Nephron (organoid): ENCODE measurements around the gene PWWP2B.

ENCODE experiments used
- H3K27ac Mint-ChIP-seq, 3 experiments: 2 replicates each; pipeline ENCODE4 v1.8.0; 2020; ENCODE audit warnings: mixed read lengths in 3 of 3, mild to moderate bottlenecking in 2 of 3, moderate library complexity in 1 of 3
- H3K27me3 Mint-ChIP-seq: 2 replicates; pipeline ENCODE4 v1.8.0; 2021; ENCODE audit warnings: low read depth, mild to moderate bottlenecking, moderate library complexity, mixed read lengths
- H3K36me3 Mint-ChIP-seq: 2 replicates; pipeline ENCODE4 v1.8.0; 2020; ENCODE audit warnings: low read depth, mixed read lengths
- H3K4me1 Mint-ChIP-seq: 2 replicates; pipeline ENCODE4 v1.8.0; 2020; ENCODE audit warnings: mixed read lengths
- H3K4me3 Mint-ChIP-seq, 3 experiments: 2 replicates each; pipeline ENCODE4 v1.8.0; 2020; ENCODE audit warnings: mild to moderate bottlenecking in 3 of 3, mixed read lengths in 3 of 3, moderate library complexity in 2 of 3
- H3K9me3 Mint-ChIP-seq: 2 replicates; pipeline ENCODE4 v1.8.0; 2020; ENCODE audit warnings: mixed read lengths
- TF ChIP-seq, protein P1 (sequence below), 3 experiments: fragments of 200-600 bp; sonication (generic); IDR thresholded peaks; one replicate each; pipeline ENCODE4 v1.5.0; 2021; ENCODE audit warnings: antibody characterized with exemption in 3 of 3; ENCODE audit not compliant: unreplicated experiment in 3 of 3

The PWWP2B gene

DNA sequence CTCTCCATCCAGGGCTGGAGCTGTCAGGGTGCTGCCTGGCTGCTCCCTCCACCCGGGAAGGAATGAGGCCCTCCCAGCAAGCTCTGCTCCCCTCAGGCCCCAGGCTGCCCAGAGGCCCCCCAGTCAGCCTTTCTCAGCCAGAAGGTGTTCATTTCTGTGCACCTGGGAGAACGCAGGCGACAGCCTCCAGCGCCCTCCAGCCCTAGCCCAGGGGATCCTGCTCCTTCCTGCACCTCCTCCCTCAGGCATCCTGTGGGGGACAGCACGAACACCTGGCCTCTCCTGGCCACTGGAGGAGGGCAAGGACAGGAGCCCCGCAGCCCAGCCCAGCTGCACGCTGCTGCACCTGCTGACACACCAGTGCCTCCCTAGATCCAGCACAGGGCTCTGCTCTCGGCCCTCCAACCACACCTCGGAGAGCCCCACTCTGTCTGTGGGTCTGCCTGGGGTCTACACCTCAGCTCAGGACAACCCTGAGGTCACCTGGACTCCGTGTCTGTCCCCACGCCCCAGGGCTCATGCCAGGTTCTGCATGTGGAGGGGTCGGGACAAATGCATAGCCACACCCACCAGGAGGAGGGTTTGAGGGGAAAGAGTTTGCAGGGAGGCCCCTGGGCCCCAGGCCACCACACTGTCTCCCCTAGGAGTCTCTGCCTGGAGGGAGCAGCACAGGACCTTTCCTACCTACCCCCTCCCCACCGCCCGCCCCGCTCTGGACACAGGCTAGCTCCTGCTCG is 7.4 kb upstream of the PWWP2B start:
- Mint-ChIP-seq H3K4me1 (peaks cover 21% of the 10 kb centered on the region), H3K4me3 (peak overlapping the region in 1 of 3 experiments; percentile 17), H3K9me3 (peaks cover 3% of the 10 kb centered on the region), H3K36me3 (no peaks in the 10 kb centered on the region), H3K27me3 (no peaks in the 10 kb centered on the region), H3K27ac (peak overlapping the region in 1 of 3 experiments; percentile 69)
- TF ChIP-seq, protein P1, sequence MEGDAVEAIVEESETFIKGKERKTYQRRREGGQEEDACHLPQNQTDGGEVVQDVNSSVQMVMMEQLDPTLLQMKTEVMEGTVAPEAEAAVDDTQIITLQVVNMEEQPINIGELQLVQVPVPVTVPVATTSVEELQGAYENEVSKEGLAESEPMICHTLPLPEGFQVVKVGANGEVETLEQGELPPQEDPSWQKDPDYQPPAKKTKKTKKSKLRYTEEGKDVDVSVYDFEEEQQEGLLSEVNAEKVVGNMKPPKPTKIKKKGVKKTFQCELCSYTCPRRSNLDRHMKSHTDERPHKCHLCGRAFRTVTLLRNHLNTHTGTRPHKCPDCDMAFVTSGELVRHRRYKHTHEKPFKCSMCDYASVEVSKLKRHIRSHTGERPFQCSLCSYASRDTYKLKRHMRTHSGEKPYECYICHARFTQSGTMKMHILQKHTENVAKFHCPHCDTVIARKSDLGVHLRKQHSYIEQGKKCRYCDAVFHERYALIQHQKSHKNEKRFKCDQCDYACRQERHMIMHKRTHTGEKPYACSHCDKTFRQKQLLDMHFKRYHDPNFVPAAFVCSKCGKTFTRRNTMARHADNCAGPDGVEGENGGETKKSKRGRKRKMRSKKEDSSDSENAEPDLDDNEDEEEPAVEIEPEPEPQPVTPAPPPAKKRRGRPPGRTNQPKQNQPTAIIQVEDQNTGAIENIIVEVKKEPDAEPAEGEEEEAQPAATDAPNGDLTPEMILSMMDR (IDR thresholded peaks at IDR 0.05; ENCODE audit: unreplicated experiment in 3 of 3) = no peak

DNA sequence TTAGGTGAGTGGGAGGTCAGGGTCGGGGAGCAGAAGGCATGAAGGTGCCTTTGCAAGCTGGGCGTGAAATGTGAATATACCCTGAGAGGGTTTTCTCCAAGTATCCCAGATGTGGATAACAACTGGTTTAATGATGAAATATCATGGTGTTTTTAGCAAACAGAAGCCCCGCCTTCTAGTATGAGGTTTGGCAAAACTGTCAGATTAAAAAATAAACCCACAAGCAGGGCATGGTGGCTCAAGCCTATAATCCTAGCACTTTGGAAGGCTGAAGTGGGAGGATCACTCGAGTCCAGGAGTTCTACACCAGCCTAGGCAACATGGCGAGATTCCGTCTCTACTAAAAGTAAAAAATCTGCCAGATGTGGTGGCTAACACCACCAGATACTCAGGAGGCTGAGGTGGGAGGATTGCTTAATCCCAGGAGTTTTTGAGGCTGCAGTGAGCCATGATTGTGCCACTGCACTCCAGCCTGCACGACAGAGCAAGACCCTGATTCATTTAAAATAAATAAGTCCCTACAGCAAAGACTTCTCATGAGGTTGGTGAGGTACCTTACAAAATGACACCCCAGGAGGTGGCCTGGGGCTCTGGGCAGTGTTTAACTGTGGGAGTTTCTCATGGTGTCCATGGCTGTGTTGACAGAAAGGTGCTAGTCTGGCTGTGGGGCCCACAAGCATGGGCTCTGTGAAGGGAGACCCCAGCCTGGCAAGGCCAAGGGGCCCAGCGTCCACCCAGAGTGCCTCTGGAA is 6.7 kb upstream of the PWWP2B start:
- TF ChIP-seq, protein P1 (IDR thresholded peaks at IDR 0.05; ENCODE audit: unreplicated experiment in 3 of 3) = no peak
- Mint-ChIP-seq H3K27me3 (no peaks in the 10 kb centered on the region), H3K27ac (peak overlapping the region; percentile 27 to 69 (median 48)), H3K36me3 (no peaks in the 10 kb centered on the region), H3K4me3 (peak overlapping the region in 1 of 3 experiments; percentile 19), H3K4me1 (peaks cover 19% of the 10 kb centered on the region), H3K9me3 (peaks cover 3% of the 10 kb centered on the region)

DNA sequence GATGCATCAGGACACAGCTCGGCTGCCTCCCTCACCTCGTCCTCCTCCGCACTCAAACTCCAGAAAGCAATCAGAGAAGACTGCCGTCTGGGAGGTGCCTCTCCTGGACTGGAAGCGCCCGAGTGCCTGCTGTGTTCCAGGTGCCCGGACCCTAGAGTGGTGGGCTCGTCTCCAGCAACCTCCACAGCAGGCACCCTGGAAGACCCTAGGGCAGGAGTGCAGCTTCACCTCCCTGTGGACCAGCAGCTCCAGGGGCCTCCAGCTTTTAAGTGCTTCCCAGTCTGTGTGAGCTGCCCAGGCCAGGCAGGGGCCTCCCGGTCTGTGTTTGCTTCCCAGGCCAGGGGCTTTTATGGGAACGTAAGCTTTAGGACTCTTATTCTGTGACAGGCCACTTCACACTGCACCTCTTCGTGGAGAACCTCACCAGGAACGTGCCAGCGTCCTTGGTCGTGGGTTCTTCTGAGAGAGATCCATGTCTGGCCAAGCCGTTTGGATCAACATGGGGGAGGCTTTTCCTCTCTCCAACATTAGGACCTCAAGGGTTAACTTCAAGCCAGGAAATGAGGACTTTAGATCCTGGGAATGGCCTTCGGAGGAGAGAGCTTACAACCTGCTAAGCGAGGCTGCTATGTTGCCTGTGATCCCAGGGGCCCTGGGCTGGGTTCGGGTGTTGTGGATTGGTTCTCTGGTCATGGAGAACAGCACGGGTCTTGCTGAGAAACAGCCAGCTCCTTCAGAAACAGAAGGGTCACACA is 5.9 kb upstream of the PWWP2B start:
- H3K4me3 Mint-ChIP-seq = peak overlapping the region in 2 of 3 experiments; percentile 19 to 32
- peaks cover 12% of the 10 kb centered on the region for H3K4me1 Mint-ChIP-seq
- H3K27ac Mint-ChIP-seq = no peak overlapping the region
- TF ChIP-seq, protein P1 (IDR thresholded peaks at IDR 0.05; ENCODE audit: unreplicated experiment in 3 of 3) = no peak
- no peaks in the 10 kb centered on the region for H3K36me3 Mint-ChIP-seq
- peaks cover 3% of the 10 kb centered on the region for H3K9me3 Mint-ChIP-seq
- no peaks in the 10 kb centered on the region for H3K27me3 Mint-ChIP-seq

DNA sequence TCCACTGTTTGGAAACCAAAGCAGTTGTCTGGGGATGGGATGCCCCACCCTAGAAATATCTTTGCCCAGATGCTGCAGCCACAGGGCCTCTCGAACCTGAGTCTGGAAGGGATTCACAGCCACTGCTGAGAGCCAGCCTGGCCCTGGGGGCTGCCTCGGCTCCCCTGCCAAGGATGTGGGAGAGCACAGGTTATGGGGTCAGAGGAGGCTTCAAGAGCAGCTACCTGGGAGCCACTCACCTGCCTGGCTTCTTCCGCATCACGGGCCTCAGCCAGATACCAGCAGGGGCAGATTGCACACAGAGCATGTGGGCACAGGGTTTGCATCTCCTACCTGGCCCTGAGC is 5.4 kb upstream of the PWWP2B start:
- Mint-ChIP-seq H3K4me1 (peaks cover 11% of the 10 kb centered on the region), H3K9me3 (peaks cover 3% of the 10 kb centered on the region), H3K27ac (peak overlapping the region in 2 of 3 experiments; percentile 3 to 10), H3K4me3 (peak overlapping the region in 1 of 3 experiments; percentile 32), H3K27me3 (no peaks in the 10 kb centered on the region), H3K36me3 (no peaks in the 10 kb centered on the region)
- TF ChIP-seq, protein P1 (IDR thresholded peaks at IDR 0.05; ENCODE audit: unreplicated experiment in 3 of 3) = no peak

DNA sequence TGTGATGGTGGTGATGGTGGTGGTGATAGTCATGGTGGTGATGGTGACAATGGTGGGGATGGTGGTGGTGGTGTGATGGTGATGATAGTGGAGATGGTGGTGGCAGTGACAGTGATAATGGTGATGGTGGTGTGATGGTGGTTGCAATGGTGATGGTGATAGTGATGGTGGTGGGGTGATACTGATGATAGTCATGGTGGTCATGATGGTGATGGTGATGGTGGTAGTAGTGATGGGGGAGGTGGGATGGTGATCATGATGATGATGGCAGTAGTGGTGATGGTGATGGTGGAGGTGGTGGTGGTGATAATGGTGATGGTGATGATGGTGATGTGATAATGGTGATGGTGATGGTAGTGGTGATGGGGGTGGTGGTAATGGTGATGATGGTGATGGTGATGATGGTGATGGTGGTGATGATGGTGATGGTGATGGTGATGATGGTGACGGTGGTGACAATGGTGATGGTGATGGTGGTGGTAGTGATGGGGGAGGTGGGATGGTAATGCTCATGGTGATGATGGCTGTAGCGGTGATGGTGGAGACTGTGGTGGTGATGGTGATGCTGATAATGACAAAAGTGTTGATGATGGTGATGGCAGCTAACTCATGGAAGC is 4.7 kb upstream of the PWWP2B start:
- Mint-ChIP-seq H3K9me3 (peaks cover 3% of the 10 kb centered on the region), H3K4me3 (peak overlapping the region in 2 of 3 experiments; percentile 35 to 63), H3K36me3 (no peaks in the 10 kb centered on the region), H3K27me3 (no peaks in the 10 kb centered on the region), H3K4me1 (peaks cover 11% of the 10 kb centered on the region), H3K27ac (peak overlapping the region in 2 of 3 experiments; percentile 3 to 10)
- TF ChIP-seq, protein P1 (IDR thresholded peaks at IDR 0.05; ENCODE audit: unreplicated experiment in 3 of 3) = no peak
